HS-27A (cell line): ENCODE data around the gene FMO1.
"Not testable (repeated sequence)": the region's sequence is repeated elsewhere in the genome, so short reads cannot be mapped to it uniquely, and the experiment has no call there.

ENCODE experiments used
- DNase-seq: peaks from one replicate; pipeline ENCODE4 v3.0.0-alpha.2; 2012; ENCODE audit warnings: low read depth, missing footprints

Gene FMO1

GRCh38 chr1:171280599-171280998 lies 32.3 kb downstream of the FMO1 start:
- no peak for DNase-seq

GRCh38 chr1:171286032-171286705 lies 37.9 kb downstream of the FMO1 start:
- no peak for DNase-seq

- no peak for DNase-seq
These were observed 42.3 kb downstream of the FMO1 start for GRCh38 chr1:171290621-171291020.

GRCh38 chr1:171292799-171293198 lies 44.5 kb downstream of the FMO1 start:
- no peak for DNase-seq

GRCh38 chr1:171295383-171295782 lies 47.1 kb downstream of the FMO1 start:
- not testable (repeated sequence) for DNase-seq

- DNase-seq, result no peak
These were observed 47.5 kb downstream of the FMO1 start for GRCh38 chr1:171295821-171296220.

GRCh38 chr1:171296897-171297296 lies 48.6 kb downstream of the FMO1 start:
- no peak for DNase-seq

- no peak for DNase-seq
These were observed 50.4 kb downstream of the FMO1 start for GRCh38 chr1:171298696-171299095.

- no peak for DNase-seq
These were observed 51.0 kb downstream of the FMO1 start for GRCh38 chr1:171299342-171299741.

- DNase-seq, result no peak
These were observed 52.1 kb downstream of the FMO1 start for GRCh38 chr1:171300401-171300800.

GRCh38 chr1:171310661-171311087 lies 62.4 kb downstream of the FMO1 start:
- DNase-seq, result no peak

- no peak for DNase-seq
These were observed 63.7 kb downstream of the FMO1 start for GRCh38 chr1:171311771-171312558.

GRCh38 chr1:171313319-171313834 lies 65.1 kb downstream of the FMO1 start:
- DNase-seq, result no peak

GRCh38 chr1:171313835-171314320 lies 65.6 kb downstream of the FMO1 start, which contains the start of gene FMO4:
Gene FMO4 (plus strand): TSS chr1:171314183. CDS start chr1:171319826, 5,643 bp downstream.
- peak; percentile 87 for DNase-seq

- no peak for DNase-seq
These were observed 81.0 kb downstream of the FMO1 start for GRCh38 chr1:171329251-171329650.

- DNase-seq, result no peak
These were observed 85.8 kb downstream of the FMO1 start for GRCh38 chr1:171334024-171334640.
